Measurements from ENCODE around the gene CCDC92. TPM values are rescaled to one million over a fixed set of nuclear protein-coding genes. Genes with fewer than 3 reads are reported as not detected.

CCDC92 gene
- total RNA-seq, 5 donors from 2014 or later (not counting 1 experiment from before 2014, with no cell fraction given), result 22.1 to 44.9 (median 38.7) TPM

- 100% methylated on average over 1 of the region's 3 CpGs for WGBS (ENCODE audit: insufficient coverage)
- CTCF ChIA-PET, result interaction anchor here in 1 of 2 donors (0.7 kb wide), 1 partner anchor 26 kb away, joined by 8 read pairs; no protein-coding TSS in a partner anchor
- H3K9me3 ChIP-seq, result no peaks in the 10 kb centered on the region
- Mint-ChIP-seq H3K27me3 (no peaks in the 10 kb centered on the region), H3K36me3 (peaks cover 5% of the 10 kb centered on the region), H3K27ac (no peak overlapping the region), H3K9me3 (no peaks in the 10 kb centered on the region), H3K4me3 (no peak overlapping the region), H3K4me1 (peaks cover 0 to 5% (median 0%) of the 10 kb centered on the region in 3 donors)
- H3K4me1 ChIP-seq (ENCODE audit: control insufficient read depth in 1 of 2, extremely low read depth in 1 of 2, insufficient read depth in 2 of 2, low read length in 2 of 2), result peaks cover 0 to 2% of the 10 kb centered on the region in 2 experiments
- POLR2A ChIA-PET, result no interaction called here
- no peak for DNase-seq
- no peaks in the 10 kb centered on the region for H3K27me3 ChIP-seq (replicated peaks in 1 of 2; ENCODE audit: control insufficient read depth in 2 of 2, extremely low read depth in 1 of 2, insufficient read depth in 2 of 2, low read length in 1 of 2)
- no peak for ATAC-seq (replicated peaks in 1 of 4)
- H3K4me3 ChIP-seq (ENCODE audit: control insufficient read depth in 1 of 2, extremely low read depth in 1 of 2, low read length in 1 of 2), result no peak overlapping the region
- H3K36me3 ChIP-seq (ENCODE audit: control insufficient read depth in 2 of 2, extremely low read depth in 1 of 2, insufficient read depth in 1 of 2, low read length in 1 of 2), result peaks cover 0 to 3% of the 10 kb centered on the region in 2 donors
- H3K27ac ChIP-seq (ENCODE audit: low read length), result no peak overlapping the region
Measured at GRCh38 chr12:123957196-123957595, 15.4 kb downstream of the CCDC92 start.

- Histone ChIP-seq H3K27ac (ENCODE audit: low read length) (no peak overlapping the region), H3K36me3 (ENCODE audit: control insufficient read depth in 2 of 2, extremely low read depth in 1 of 2, insufficient read depth in 1 of 2, low read length in 1 of 2) (peaks cover 0 to 3% of the 10 kb centered on the region in 2 donors), H3K27me3 (replicated peaks in 1 of 2; ENCODE audit: control insufficient read depth in 2 of 2, extremely low read depth in 1 of 2, insufficient read depth in 2 of 2, low read length in 1 of 2) (no peaks in the 10 kb centered on the region), H3K4me1 (ENCODE audit: control insufficient read depth in 1 of 2, extremely low read depth in 1 of 2, insufficient read depth in 2 of 2, low read length in 2 of 2) (no peaks in the 10 kb centered on the region), H3K9me3 (no peaks in the 10 kb centered on the region), H3K4me3 (ENCODE audit: control insufficient read depth in 1 of 2, extremely low read depth in 1 of 2, low read length in 1 of 2) (no peak overlapping the region)
- Mint-ChIP-seq H3K27ac (no peak overlapping the region), H3K27me3 (no peaks in the 10 kb centered on the region), H3K4me3 (no peak overlapping the region), H3K4me1 (peaks cover 0 to under 1% (median 0%) of the 10 kb centered on the region in 3 donors), H3K36me3 (peaks cover 5% of the 10 kb centered on the region), H3K9me3 (no peaks in the 10 kb centered on the region)
- POLR2A ChIA-PET, result no interaction called here
- ATAC-seq (replicated peaks in 1 of 4), result no peak
- DNase-seq, result no peak
- 100% methylated on average over 3 of the region's 9 CpGs for WGBS (ENCODE audit: insufficient coverage)
- CTCF ChIA-PET, result interaction anchor here in 1 of 2 donors (1.2 kb wide), 1 partner anchor 51 kb away, joined by 3 read pairs; no protein-coding TSS in a partner anchor
Measured at GRCh38 chr12:123956249-123956648, 16.4 kb downstream of the CCDC92 start.

GRCh38 chr12:123954647-123955350 lies 17.8 kb downstream of the CCDC92 start:
- no peaks in the 10 kb centered on the region for H3K9me3 Mint-ChIP-seq
- ChIA-PET CTCF (interaction anchor here (0.6 to 1.2 kb wide), 2 partner anchors 49 to 155 kb away, joined by 3 read pairs; no protein-coding TSS in a partner anchor), POLR2A (no interaction called here)
- ATAC-seq (replicated peaks in 1 of 4) (no peak), DNase-seq (no peak)
- 92% methylated on average over 4 of the region's 10 CpGs for WGBS (ENCODE audit: insufficient coverage)
- no peaks in the 10 kb centered on the region for H3K27me3 Mint-ChIP-seq
- Histone ChIP-seq H3K27me3 (replicated peaks in 1 of 2; ENCODE audit: control insufficient read depth in 2 of 2, extremely low read depth in 1 of 2, insufficient read depth in 2 of 2, low read length in 1 of 2) (no peaks in the 10 kb centered on the region), H3K9me3 (no peaks in the 10 kb centered on the region), H3K4me3 (ENCODE audit: control insufficient read depth in 1 of 2, extremely low read depth in 1 of 2, low read length in 1 of 2) (no peak overlapping the region), H3K4me1 (ENCODE audit: control insufficient read depth in 1 of 2, extremely low read depth in 1 of 2, insufficient read depth in 2 of 2, low read length in 2 of 2) (no peaks in the 10 kb centered on the region), H3K36me3 (ENCODE audit: control insufficient read depth in 2 of 2, extremely low read depth in 1 of 2, insufficient read depth in 1 of 2, low read length in 1 of 2) (no peaks in the 10 kb centered on the region), H3K27ac (ENCODE audit: low read length) (no peak overlapping the region)
- H3K4me3 Mint-ChIP-seq, result no peak overlapping the region
- H3K36me3 Mint-ChIP-seq, result peaks cover 7% of the 10 kb centered on the region
- H3K4me1 Mint-ChIP-seq, result peaks cover 0 to 3% (median 0%) of the 10 kb centered on the region in 3 donors
- H3K27ac Mint-ChIP-seq, result no peak overlapping the region

GRCh38 chr12:123952037-123952436 lies 20.6 kb downstream of the CCDC92 start:
- Histone ChIP-seq H3K4me1 (ENCODE audit: control insufficient read depth in 1 of 2, extremely low read depth in 1 of 2, insufficient read depth in 2 of 2, low read length in 2 of 2) (no peaks in the 10 kb centered on the region), H3K27ac (ENCODE audit: low read length) (no peak overlapping the region), H3K36me3 (ENCODE audit: control insufficient read depth in 2 of 2, extremely low read depth in 1 of 2, insufficient read depth in 1 of 2, low read length in 1 of 2) (peaks cover 0 to 9% of the 10 kb centered on the region in 2 donors), H3K4me3 (ENCODE audit: control insufficient read depth in 1 of 2, extremely low read depth in 1 of 2, low read length in 1 of 2) (no peak overlapping the region), H3K9me3 (no peaks in the 10 kb centered on the region), H3K27me3 (replicated peaks in 1 of 2; ENCODE audit: control insufficient read depth in 2 of 2, extremely low read depth in 1 of 2, insufficient read depth in 2 of 2, low read length in 1 of 2) (no peaks in the 10 kb centered on the region)
- POLR2A ChIA-PET, result no interaction called here
- H3K27ac Mint-ChIP-seq, result no peak overlapping the region
- H3K27me3 Mint-ChIP-seq, result no peaks in the 10 kb centered on the region
- peaks cover 0 to 8% (median 0%) of the 10 kb centered on the region in 3 donors for H3K4me1 Mint-ChIP-seq
- peaks cover 8% of the 10 kb centered on the region for H3K36me3 Mint-ChIP-seq
- no peaks in the 10 kb centered on the region for H3K9me3 Mint-ChIP-seq
- no CpG with 5 or more reads among the region's 2 CpGs for WGBS (ENCODE audit: insufficient coverage)
- DNase-seq, result no peak
- CTCF ChIA-PET, result no interaction called here
- no peak overlapping the region for H3K4me3 Mint-ChIP-seq
- ATAC-seq (replicated peaks in 1 of 4), result no peak

- Histone ChIP-seq H3K27ac (ENCODE audit: low read length) (no peak overlapping the region), H3K9me3 (no peaks in the 10 kb centered on the region), H3K4me3 (ENCODE audit: control insufficient read depth in 1 of 2, extremely low read depth in 1 of 2, low read length in 1 of 2) (no peak overlapping the region), H3K4me1 (ENCODE audit: control insufficient read depth in 1 of 2, extremely low read depth in 1 of 2, insufficient read depth in 2 of 2, low read length in 2 of 2) (no peaks in the 10 kb centered on the region), H3K36me3 (ENCODE audit: control insufficient read depth in 2 of 2, extremely low read depth in 1 of 2, insufficient read depth in 1 of 2, low read length in 1 of 2) (peaks cover 0 to 9% of the 10 kb centered on the region in 2 donors), H3K27me3 (replicated peaks in 1 of 2; ENCODE audit: control insufficient read depth in 2 of 2, extremely low read depth in 1 of 2, insufficient read depth in 2 of 2, low read length in 1 of 2) (no peaks in the 10 kb centered on the region)
- CTCF ChIA-PET, result no interaction called here
- H3K9me3 Mint-ChIP-seq, result no peaks in the 10 kb centered on the region
- DNase-seq (no peak), ATAC-seq (replicated peaks in 1 of 4) (no peak)
- peaks cover 0 to 8% (median 0%) of the 10 kb centered on the region in 3 donors for H3K4me1 Mint-ChIP-seq
- no peaks in the 10 kb centered on the region for H3K27me3 Mint-ChIP-seq
- H3K36me3 Mint-ChIP-seq, result peaks cover 8% of the 10 kb centered on the region
- no peak overlapping the region for H3K4me3 Mint-ChIP-seq
- WGBS (ENCODE audit: insufficient coverage), result 90% methylated on average over 2 of the region's 4 CpGs
- H3K27ac Mint-ChIP-seq, result no peak overlapping the region
- POLR2A ChIA-PET, result interaction anchor here in 1 of 2 donors (0.6 kb wide), 1 partner anchor 26 kb away, joined by 3 read pairs; no protein-coding TSS in a partner anchor
Measured at GRCh38 chr12:123951467-123951866, 21.2 kb downstream of the CCDC92 start.

GRCh38 chr12:123950476-123951349 lies 21.9 kb downstream of the CCDC92 start:
- DNase-seq, result no peak
- no peak for ATAC-seq (replicated peaks in 1 of 4)
- 91% methylated on average over 13 of the region's 15 CpGs for WGBS (ENCODE audit: insufficient coverage)
- Mint-ChIP-seq H3K4me1 (peaks cover 0 to 8% (median 5%) of the 10 kb centered on the region in 3 donors), H3K36me3 (peaks cover 14% of the 10 kb centered on the region), H3K27ac (no peak overlapping the region), H3K4me3 (no peak overlapping the region), H3K9me3 (no peaks in the 10 kb centered on the region), H3K27me3 (no peaks in the 10 kb centered on the region)
- CTCF ChIA-PET, result no interaction called here
- Histone ChIP-seq H3K9me3 (no peaks in the 10 kb centered on the region), H3K36me3 (ENCODE audit: control insufficient read depth in 2 of 2, extremely low read depth in 1 of 2, insufficient read depth in 1 of 2, low read length in 1 of 2) (peaks cover 0 to 10% of the 10 kb centered on the region in 2 donors), H3K4me1 (ENCODE audit: control insufficient read depth in 1 of 2, extremely low read depth in 1 of 2, insufficient read depth in 2 of 2, low read length in 2 of 2) (no peaks in the 10 kb centered on the region), H3K4me3 (ENCODE audit: control insufficient read depth in 1 of 2, extremely low read depth in 1 of 2, low read length in 1 of 2) (no peak overlapping the region), H3K27ac (ENCODE audit: low read length) (no peak overlapping the region), H3K27me3 (replicated peaks in 1 of 2; ENCODE audit: control insufficient read depth in 2 of 2, extremely low read depth in 1 of 2, insufficient read depth in 2 of 2, low read length in 1 of 2) (no peaks in the 10 kb centered on the region)
- POLR2A ChIA-PET, result interaction anchor here in 1 of 2 donors (0.6 kb wide), 1 partner anchor 26 kb away, joined by 3 read pairs; no protein-coding TSS in a partner anchor
